HepG2 (cell line): Measurements from ENCODE around the gene COL4A3. TPM values are rescaled to one million over a fixed set of nuclear protein-coding genes. Genes with fewer than 3 reads are reported as not detected.

Experiments
- ATAC-seq: fragments of 200-7000 bp; cut with Tn5 transposase; 3 replicates; pipeline ENCODE4 v1.9.1; 2020; ENCODE audit warnings: mild to moderate bottlenecking, moderate library complexity
- BruUV-seq: library from RNA; stranded (reverse); fragments of 400-500 nt; replicated peaks from 2 replicates; lab custom pipeline; 2021; lab: Mats Ljungman, UMichigan
- CTCF ChIA-PET: fragments of 300-600 bp; formaldehyde crosslinking; extraction: SDS; loops from one replicate; lab custom pipeline; 2021; ENCODE audit warnings: low total read pairs, inconsistent platforms, low intra/inter-chr PET ratio; lab: Yijun Ruan, JAX
- POLR2A ChIA-PET: fragments of 350-600 bp; sonication (Branson Sonifier 250); formaldehyde crosslinking; loops from one replicate; lab custom pipeline; 2020; ENCODE audit warnings: antibody characterized with exemption, inconsistent platforms; lab: Yijun Ruan, JAX
- DNase-seq: peaks from one replicate; pipeline ENCODE4 v3.0.0-alpha.2; 2015; ENCODE audit warnings: low spot score
- FAIRE-seq: peaks from 3 replicates; lab custom pipeline; 2011; peaks lifted over from hg19 to GRCh38; lab: Jason Lieb, UNC
- H2AFZ ChIP-seq: one replicate; pipeline ENCODE4 v1.6.1; 2011; ENCODE audit warnings: low read length, inconsistent platforms
- H3K27ac ChIP-seq: fragments of 300-600 bp; 3 replicates; pipeline ENCODE4 v1.8.0; 2011; ENCODE audit warnings: mixed run types, mild to moderate bottlenecking, mixed read lengths, low read length, inconsistent platforms; ENCODE audit not compliant: insufficient read depth; ENCODE audit errors: extremely low read length
- H3K27me3 ChIP-seq, 2 experiments: fragments of 200-600 bp in 1 of 2; 2 replicates in 1 of 2; 3 replicates in 1 of 2; pipeline versions ENCODE4 v1.6.0 to v1.8.0; 2011; ENCODE audit warnings: low read length in 2 of 2, mild to moderate bottlenecking in 2 of 2, moderate library complexity in 2 of 2, inconsistent platforms in 1 of 2; ENCODE audit not compliant: insufficient read depth in 2 of 2, control insufficient read depth in 1 of 2
- H3K36me3 ChIP-seq, 2 experiments: fragments of 200-600 bp in 1 of 2; replicated peaks in 1 of 2; 2 replicates in 1 of 2; 3 replicates in 1 of 2; pipeline versions ENCODE4 v1.5.1 to v1.8.0; 2011; ENCODE audit warnings: low read length in 2 of 2, inconsistent platforms in 1 of 2; ENCODE audit not compliant: insufficient read depth in 2 of 2, control insufficient read depth in 1 of 2
- H3K4me1 ChIP-seq: 2 replicates; pipeline ENCODE4 v1.5.1; 2012; ENCODE audit warnings: low read length, inconsistent platforms; ENCODE audit not compliant: insufficient read depth
- H3K4me2 ChIP-seq: 2 replicates; pipeline ENCODE4 v1.6.0; 2011; ENCODE audit warnings: low read depth, low read length, inconsistent platforms
- H3K4me3 ChIP-seq, 3 experiments: fragments of 200-600 bp in 1 of 3; sonication (generic), shearing (Covaris generic) in 1 of 3; replicated peaks in 1 of 3; 2 replicates each; pipeline ENCODE4 v1.5.1; 2011 to 2016; ENCODE audit warnings: low read length in 3 of 3, inconsistent platforms in 2 of 3, low read depth in 2 of 3, mild to moderate bottlenecking in 2 of 3, control low read depth in 1 of 3, mixed read lengths in 1 of 3; ENCODE audit not compliant: insufficient read depth in 1 of 3
- H3K79me2 ChIP-seq: one replicate; pipeline ENCODE4 v1.6.1; 2011; ENCODE audit warnings: low read length, inconsistent platforms; ENCODE audit not compliant: insufficient read depth
- H3K9ac ChIP-seq: 2 replicates; pipeline ENCODE4 v1.6.0; 2011; ENCODE audit warnings: mild to moderate bottlenecking, low read depth, low read length, inconsistent platforms; ENCODE audit not compliant: insufficient read depth
- H3K9me3 ChIP-seq: 2 replicates; pipeline ENCODE4 v1.5.1; 2012; ENCODE audit warnings: mild to moderate bottlenecking, low read length
- H4K20me1 ChIP-seq: 2 replicates; pipeline ENCODE4 v1.6.0; 2011; ENCODE audit warnings: inconsistent platforms, mild to moderate bottlenecking, low read length, moderate library complexity; ENCODE audit not compliant: insufficient read depth
- EZH2 ChIP-seq: conservative IDR thresholded peaks from 2 replicates; pipeline ENCODE4 v1.6.1; 2012; ENCODE audit warnings: mild to moderate bottlenecking, low read depth, low read length, moderate library complexity
- HOXA7 ChIP-seq: sonication (generic); formaldehyde crosslinking; IDR thresholded peaks from 2 replicates; pipeline ENCODE4 v1.8.1; 2022; ENCODE audit warnings: mild to moderate bottlenecking, missing genetic modification reagents, moderate library complexity
- MAFG ChIP-seq: sonication (generic); formaldehyde crosslinking; IDR thresholded peaks from 2 replicates; pipeline ENCODE4 v1.5.1; 2020; ENCODE audit warnings: mild to moderate bottlenecking, missing genetic modification reagents
- MZF1 ChIP-seq: sonication (generic); formaldehyde crosslinking; IDR thresholded peaks from 2 replicates; pipeline ENCODE4 v1.8.1; 2023; ENCODE audit warnings: mild to moderate bottlenecking, missing genetic modification reagents, borderline replicate concordance
- NFKBIZ ChIP-seq: IDR thresholded peaks from 2 replicates; pipeline ENCODE4 v1.6.1; 2018; ENCODE audit warnings: missing genetic modification reagents, missing compliant biosample characterization
- NKX3-1 ChIP-seq: sonication (generic); formaldehyde crosslinking; IDR thresholded peaks from 2 replicates; pipeline ENCODE4 v1.5.0; 2020; ENCODE audit warnings: missing genetic modification reagents
- PAX8 ChIP-seq: sonication (generic); formaldehyde crosslinking; IDR thresholded peaks from 2 replicates; pipeline ENCODE4 v1.8.0; 2022; ENCODE audit warnings: mild to moderate bottlenecking, missing genetic modification reagents, borderline replicate concordance
- RFXAP ChIP-seq: sonication (generic); formaldehyde crosslinking; IDR thresholded peaks from 2 replicates; pipeline ENCODE4 v1.4.0; 2020; ENCODE audit warnings: missing genetic modification reagents, borderline replicate concordance
- SNAPC5 ChIP-seq: sonication (generic); formaldehyde crosslinking; IDR thresholded peaks from 2 replicates; pipeline ENCODE4 v1.8.1; 2023; ENCODE audit warnings: mild to moderate bottlenecking, missing genetic modification reagents, borderline replicate concordance
- TFE3 ChIP-seq: IDR thresholded peaks from 2 replicates; pipeline ENCODE4 v1.6.1; 2016
- TSC22D2 ChIP-seq: sonication (generic); formaldehyde crosslinking; IDR thresholded peaks from 2 replicates; pipeline ENCODE4 v1.5.1; 2020; ENCODE audit warnings: missing genetic modification reagents, mild to moderate bottlenecking, borderline replicate concordance
- ZNF569 ChIP-seq: sonication (generic); formaldehyde crosslinking; IDR thresholded peaks from 2 replicates; pipeline ENCODE4 v1.5.0; 2020; ENCODE audit warnings: mild to moderate bottlenecking, missing genetic modification reagents, moderate library complexity, borderline replicate concordance
- ZNF570 ChIP-seq: sonication (generic); formaldehyde crosslinking; IDR thresholded peaks from 2 replicates; pipeline ENCODE4 v1.4.0; 2020; ENCODE audit warnings: mild to moderate bottlenecking, missing genetic modification reagents, borderline replicate concordance
- ZNF639 ChIP-seq: conservative IDR thresholded peaks from 2 replicates; pipeline ENCODE4 v1.6.1; 2018; ENCODE audit warnings: missing genetic modification reagents
- ZNF704 ChIP-seq: sonication (generic); formaldehyde crosslinking; IDR thresholded peaks from 2 replicates; pipeline ENCODE4 v1.8.1; 2023; ENCODE audit warnings: mild to moderate bottlenecking, inconsistent platforms, moderate library complexity, missing genetic modification reagents, borderline replicate concordance
- ZNF777 ChIP-seq: sonication (generic); formaldehyde crosslinking; IDR thresholded peaks from 2 replicates; pipeline ENCODE4 v1.4.0; 2020; ENCODE audit warnings: missing genetic modification reagents
- WGBS: methylation state at CpG from one replicate; pipeline ENCODE4 v1.1.6; 2017; ENCODE audit warnings: low lambda C conversion rate; 5-methylcytosine and 5-hydroxymethylcytosine counted together
- in situ Hi-C: cut with HindIII; loops from 2 replicates; pipeline ENCODE4 v1.10.0; 2017; ENCODE audit warnings: low pct_unique_long_range_greater_than_20kb; ENCODE audit not compliant: extremely low pct_ligation_motif_present
- intact Hi-C: fragments of 100-400 bp; cut with micrococcal nuclease; formaldehyde crosslinking; loops from one replicate; pipeline ENCODE4 v1.10.0; 2022; ENCODE audit not compliant: unreplicated experiment
- polyA plus RNA-seq, 8 experiments: library from polyadenylated mRNA; depleted of rRNA in 3 of 8; stranded (reverse) in 7 of 8; unstranded in 1 of 8; fragments of >200 nt; fragmentation: Illumina TruSeq in 4 of 8; extraction: Trizol in 4 of 8; gene quantifications; 2 replicates each; pipeline versions ENCODE4 v1.2.1 to v1.2.3, GENCODE V29; 2011 to 2016; ENCODE audit warnings: low read depth in 4 of 8, missing spikeins in 1 of 8, mixed read lengths in 1 of 8; ENCODE audit not compliant: insufficient read depth in 1 of 8
- total RNA-seq, 5 experiments: library from RNA; depleted of rRNA; stranded (reverse); fragments of >200 nt; fragmentation: Illumina TruSeq; extraction: Trizol; gene quantifications; 2 replicates each; pipeline ENCODE4 v1.2.3, GENCODE V29; 2016; ENCODE audit warnings: low read depth in 1 of 5
- TF ChIP-seq, protein P1 (sequence below): sonication (generic); formaldehyde crosslinking; IDR thresholded peaks from 2 replicates; pipeline ENCODE4 v1.9.0; 2021; ENCODE audit warnings: missing genetic modification reagents, mild to moderate bottlenecking, borderline replicate concordance
- TF ChIP-seq, protein P2 (sequence below): sonication (generic); formaldehyde crosslinking; conservative IDR thresholded peaks from 2 replicates; pipeline ENCODE4 v1.8.0; 2022; ENCODE audit warnings: missing genetic modification reagents

Gene COL4A3
- total and polyA plus RNA-seq, 2 of the 13 experiments (the other 11 are each of a cell fraction or from before 2014, with no cell fraction given): 0.02 TPM; not detected in 1

GRCh38 chr2:227188292-227188691 lies 23.9 kb downstream of the COL4A3 start:
- FAIRE-seq (no peak), ATAC-seq (no peak), DNase-seq (no peak)
- intact Hi-C loops: no loop called here
- H3K4me1 ChIP-seq: peaks cover 7% of the 10 kb centered on the region
- H4K20me1 ChIP-seq: no peaks in the 10 kb centered on the region
- POLR2A ChIA-PET: no interaction called here
- no peaks in the 10 kb centered on the region for H3K9me3 ChIP-seq
- no peaks in the 10 kb centered on the region for H3K27me3 ChIP-seq
- in situ Hi-C loops: no loop called here
- BruUV-seq: no TSS peak
- H3K9ac ChIP-seq: no peak overlapping the region
- H3K36me3 ChIP-seq: no peaks in the 10 kb centered on the region
- TF ChIP-seq TFE3 (CRISPR knock-in tag) (no peak), ZNF777 (no peak), RFXAP (no peak), PAX8 (CRISPR knock-in tag) (no peak), MAFG (CRISPR knock-in tag) (no peak), ZNF639 (no peak), ZNF704 (CRISPR knock-in tag) (no peak), ZNF569 (CRISPR knock-in tag) (no peak), TSC22D2 (no peak), HOXA7 (CRISPR knock-in tag) (no peak), EZH2 (no peak), ZNF570 (CRISPR knock-in tag) (no peak), MZF1 (CRISPR knock-in tag) (no peak), SNAPC5 (CRISPR knock-in tag) (no peak), NFKBIZ (no peak), NKX3-1 (CRISPR knock-in tag) (no peak)
- TF ChIP-seq, protein P1, sequence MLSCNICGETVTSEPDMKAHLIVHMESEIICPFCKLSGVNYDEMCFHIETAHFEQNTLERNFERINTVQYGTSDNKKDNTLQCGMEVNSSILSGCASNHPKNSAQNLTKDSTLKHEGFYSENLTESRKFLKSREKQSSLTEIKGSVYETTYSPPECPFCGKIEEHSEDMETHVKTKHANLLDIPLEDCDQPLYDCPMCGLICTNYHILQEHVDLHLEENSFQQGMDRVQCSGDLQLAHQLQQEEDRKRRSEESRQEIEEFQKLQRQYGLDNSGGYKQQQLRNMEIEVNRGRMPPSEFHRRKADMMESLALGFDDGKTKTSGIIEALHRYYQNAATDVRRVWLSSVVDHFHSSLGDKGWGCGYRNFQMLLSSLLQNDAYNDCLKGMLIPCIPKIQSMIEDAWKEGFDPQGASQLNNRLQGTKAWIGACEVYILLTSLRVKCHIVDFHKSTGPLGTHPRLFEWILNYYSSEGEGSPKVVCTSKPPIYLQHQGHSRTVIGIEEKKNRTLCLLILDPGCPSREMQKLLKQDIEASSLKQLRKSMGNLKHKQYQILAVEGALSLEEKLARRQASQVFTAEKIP (CRISPR knock-in tag): no peak
- TF ChIP-seq, protein P2, sequence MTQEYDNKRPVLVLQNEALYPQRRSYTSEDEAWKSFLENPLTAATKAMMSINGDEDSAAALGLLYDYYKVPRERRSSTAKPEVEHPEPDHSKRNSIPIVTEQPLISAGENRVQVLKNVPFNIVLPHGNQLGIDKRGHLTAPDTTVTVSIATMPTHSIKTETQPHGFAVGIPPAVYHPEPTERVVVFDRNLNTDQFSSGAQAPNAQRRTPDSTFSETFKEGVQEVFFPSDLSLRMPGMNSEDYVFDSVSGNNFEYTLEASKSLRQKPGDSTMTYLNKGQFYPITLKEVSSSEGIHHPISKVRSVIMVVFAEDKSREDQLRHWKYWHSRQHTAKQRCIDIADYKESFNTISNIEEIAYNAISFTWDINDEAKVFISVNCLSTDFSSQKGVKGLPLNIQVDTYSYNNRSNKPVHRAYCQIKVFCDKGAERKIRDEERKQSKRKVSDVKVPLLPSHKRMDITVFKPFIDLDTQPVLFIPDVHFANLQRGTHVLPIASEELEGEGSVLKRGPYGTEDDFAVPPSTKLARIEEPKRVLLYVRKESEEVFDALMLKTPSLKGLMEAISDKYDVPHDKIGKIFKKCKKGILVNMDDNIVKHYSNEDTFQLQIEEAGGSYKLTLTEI (CRISPR knock-in tag): no peak
- 15% methylated on average over 6 of the region's 6 CpGs for WGBS
- H2AFZ ChIP-seq: no peak overlapping the region
- no peak overlapping the region for H3K4me2 ChIP-seq
- no peak overlapping the region for H3K27ac ChIP-seq
- CTCF ChIA-PET: no interaction called here
- no peaks in the 10 kb centered on the region for H3K79me2 ChIP-seq
- H3K4me3 ChIP-seq: no peak overlapping the region
